HFFc6 (cell line): Measurements from ENCODE around the gene ELMO1. TPM values are rescaled to one million over a fixed set of nuclear protein-coding genes. Genes with fewer than 3 reads are reported as not detected.

ENCODE experiments used
- DNase-seq: peaks from one replicate; pipeline ENCODE4 v3.0.0-alpha.2; 2018
- H3K27ac Mint-ChIP-seq: 2 replicates; pipeline ENCODE4 v1.8.0; 2020; ENCODE audit warnings: mild to moderate bottlenecking, mixed read lengths
- H3K27me3 Mint-ChIP-seq: 2 replicates; pipeline ENCODE4 v1.8.0; 2021; ENCODE audit warnings: mild to moderate bottlenecking, moderate library complexity, mixed read lengths; ENCODE audit not compliant: insufficient read depth
- H3K36me3 Mint-ChIP-seq: 2 replicates; pipeline ENCODE4 v1.8.0; 2021; ENCODE audit warnings: low read depth, mixed read lengths
- H3K4me1 Mint-ChIP-seq: 2 replicates; pipeline ENCODE4 v1.8.0; 2020; ENCODE audit warnings: low read depth, mixed read lengths
- H3K4me3 Mint-ChIP-seq: 2 replicates; pipeline ENCODE4 v1.8.0; 2020; ENCODE audit warnings: mild to moderate bottlenecking, moderate library complexity, mixed read lengths
- H3K9me3 Mint-ChIP-seq: 2 replicates; pipeline ENCODE4 v1.8.0; 2020; ENCODE audit warnings: mild to moderate bottlenecking, mixed read lengths
- total RNA-seq, 6 experiments: library from RNA; stranded (reverse); fragmentation: NEBNext Ultra II Directional; extraction: Animal tissue kit (Norgen Biotek cat#: 25700); gene quantifications; 2 replicates in 1 of 6; 3 replicates in 5 of 6; pipeline ENCODE4 v1.2.3, GENCODE V29; 2021
- TF ChIP-seq, protein P1 (sequence below): fragments of 200-600 bp; sonication (generic); IDR thresholded peaks from 2 replicates; pipeline ENCODE4 v1.5.0; 2021; ENCODE audit warnings: antibody characterized with exemption, mild to moderate bottlenecking

The ELMO1 gene
- total RNA-seq, 6 experiments from 2014 or later: not detected

DNA sequence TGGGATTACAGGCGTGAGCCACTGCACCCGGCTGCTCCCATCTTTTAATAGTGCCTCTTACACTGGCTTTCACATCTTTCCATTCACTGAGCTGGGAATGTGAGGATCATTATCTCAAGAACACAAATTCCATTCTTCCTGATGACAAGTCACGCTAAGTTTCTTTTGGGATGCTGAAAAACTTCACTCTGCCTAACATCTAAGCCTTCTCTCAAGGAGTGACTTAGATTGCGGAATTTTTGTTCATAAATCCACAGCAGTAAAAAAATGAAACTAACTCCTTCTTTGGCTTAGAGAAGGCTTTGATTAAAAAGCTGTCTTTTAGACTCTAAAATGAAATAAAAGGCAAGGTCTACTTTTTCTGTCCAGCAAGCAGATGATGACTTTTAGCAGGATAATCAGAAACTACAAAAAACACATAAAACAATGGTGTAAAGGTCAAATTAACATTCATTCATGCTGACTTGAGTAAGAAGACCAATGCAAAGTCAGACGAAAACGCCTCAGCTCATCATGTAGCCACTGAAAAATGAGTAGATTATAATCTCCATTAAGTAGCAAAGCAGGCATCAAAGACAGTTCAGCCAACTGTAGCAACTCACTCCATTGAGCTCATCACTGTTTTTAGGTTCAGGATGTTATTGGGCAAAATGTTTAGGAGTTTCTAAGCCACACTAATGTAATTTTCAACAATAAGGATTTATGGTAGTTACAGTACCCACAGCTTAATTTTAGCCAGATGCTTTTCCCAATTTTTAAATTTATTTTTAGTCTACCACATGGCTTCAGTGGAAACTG is 178.8 kb downstream of the ELMO1 start:
- no peak overlapping the region for H3K4me3 Mint-ChIP-seq
- no peaks in the 10 kb centered on the region for H3K4me1 Mint-ChIP-seq
- TF ChIP-seq, protein P1, sequence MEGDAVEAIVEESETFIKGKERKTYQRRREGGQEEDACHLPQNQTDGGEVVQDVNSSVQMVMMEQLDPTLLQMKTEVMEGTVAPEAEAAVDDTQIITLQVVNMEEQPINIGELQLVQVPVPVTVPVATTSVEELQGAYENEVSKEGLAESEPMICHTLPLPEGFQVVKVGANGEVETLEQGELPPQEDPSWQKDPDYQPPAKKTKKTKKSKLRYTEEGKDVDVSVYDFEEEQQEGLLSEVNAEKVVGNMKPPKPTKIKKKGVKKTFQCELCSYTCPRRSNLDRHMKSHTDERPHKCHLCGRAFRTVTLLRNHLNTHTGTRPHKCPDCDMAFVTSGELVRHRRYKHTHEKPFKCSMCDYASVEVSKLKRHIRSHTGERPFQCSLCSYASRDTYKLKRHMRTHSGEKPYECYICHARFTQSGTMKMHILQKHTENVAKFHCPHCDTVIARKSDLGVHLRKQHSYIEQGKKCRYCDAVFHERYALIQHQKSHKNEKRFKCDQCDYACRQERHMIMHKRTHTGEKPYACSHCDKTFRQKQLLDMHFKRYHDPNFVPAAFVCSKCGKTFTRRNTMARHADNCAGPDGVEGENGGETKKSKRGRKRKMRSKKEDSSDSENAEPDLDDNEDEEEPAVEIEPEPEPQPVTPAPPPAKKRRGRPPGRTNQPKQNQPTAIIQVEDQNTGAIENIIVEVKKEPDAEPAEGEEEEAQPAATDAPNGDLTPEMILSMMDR: no peak
- no peak for DNase-seq
- no peaks in the 10 kb centered on the region for H3K27me3 Mint-ChIP-seq
- H3K27ac Mint-ChIP-seq: no peak overlapping the region
- H3K9me3 Mint-ChIP-seq: peaks cover 44% of the 10 kb centered on the region
- H3K36me3 Mint-ChIP-seq: peaks cover 10% of the 10 kb centered on the region; the same call in 1 of the 2 replicates

DNA sequence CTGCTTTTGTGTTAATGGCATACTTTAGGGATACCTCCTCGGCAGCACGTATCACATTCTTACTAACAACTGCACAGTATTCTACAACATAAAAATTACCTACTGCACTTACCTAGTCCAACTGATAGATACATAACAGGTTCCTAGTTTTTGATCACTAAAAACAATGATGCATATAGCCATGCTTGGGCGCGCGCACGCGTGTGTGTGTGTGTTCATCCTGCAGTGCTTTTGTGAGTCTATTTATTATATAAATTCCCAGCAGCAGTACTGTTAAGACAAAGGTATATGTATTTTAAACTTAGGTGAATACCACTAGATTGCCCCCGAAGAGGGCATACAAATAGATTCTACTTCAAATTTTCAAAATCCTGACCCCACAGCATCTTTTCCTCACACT is 181.4 kb downstream of the ELMO1 start:
- Mint-ChIP-seq H3K4me1 (no peaks in the 10 kb centered on the region), H3K27me3 (no peaks in the 10 kb centered on the region), H3K36me3 (peaks cover 10% of the 10 kb centered on the region; the same call in 1 of the 2 replicates), H3K4me3 (no peak overlapping the region), H3K9me3 (peaks cover 39% of the 10 kb centered on the region), H3K27ac (no peak overlapping the region)
- DNase-seq: no peak
- TF ChIP-seq, protein P1: no peak

DNA sequence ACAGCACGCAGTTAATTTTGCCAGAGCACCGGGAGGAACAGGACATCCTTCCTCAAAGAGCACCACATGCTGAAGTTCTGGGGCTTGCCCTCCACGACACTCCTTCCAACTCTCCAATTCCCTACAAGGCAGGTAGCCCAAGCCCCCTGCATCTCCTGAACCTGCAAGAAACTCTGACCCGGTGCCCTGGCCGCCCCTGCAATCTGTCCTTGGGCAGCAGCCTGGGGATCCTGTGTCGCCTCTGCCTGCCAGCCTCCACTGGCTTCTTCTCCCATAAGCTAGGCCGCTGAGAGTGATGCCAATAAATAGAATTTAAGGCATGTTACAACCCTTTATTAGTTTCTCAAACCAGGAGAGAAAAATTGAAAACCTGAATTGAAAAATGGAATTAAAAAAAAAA is 182.8 kb downstream of the ELMO1 start:
- peaks cover 39% of the 10 kb centered on the region for H3K9me3 Mint-ChIP-seq
- peaks cover 10% of the 10 kb centered on the region; the same call in 1 of the 2 replicates for H3K36me3 Mint-ChIP-seq
- no peaks in the 10 kb centered on the region for H3K4me1 Mint-ChIP-seq
- TF ChIP-seq, protein P1: no peak
- no peaks in the 10 kb centered on the region for H3K27me3 Mint-ChIP-seq
- H3K27ac Mint-ChIP-seq: no peak overlapping the region
- no peak overlapping the region for H3K4me3 Mint-ChIP-seq
- DNase-seq: no peak

DNA sequence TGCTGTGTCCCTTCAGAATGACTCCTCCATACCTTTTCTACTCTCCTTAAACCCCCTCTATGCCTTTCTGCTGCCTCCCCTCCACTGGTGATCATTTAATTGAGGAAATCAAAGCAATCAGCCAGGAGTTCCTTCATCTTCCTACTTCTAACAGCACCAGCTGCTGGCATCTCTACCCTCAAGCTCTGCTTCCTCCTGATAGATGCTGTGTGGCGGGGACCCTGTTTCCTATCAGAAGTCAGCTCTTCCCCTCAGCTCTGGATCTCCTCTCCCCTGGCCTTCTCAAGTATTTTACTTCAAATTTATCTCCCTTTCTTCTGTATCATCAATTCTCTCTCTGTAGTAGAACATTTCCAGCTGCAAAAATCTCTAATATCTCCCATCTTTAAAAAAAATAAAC is 183.7 kb downstream of the ELMO1 start:
- Mint-ChIP-seq H3K27ac (no peak overlapping the region), H3K4me3 (no peak overlapping the region), H3K36me3 (peaks cover 10% of the 10 kb centered on the region; the same call in 1 of the 2 replicates), H3K27me3 (no peaks in the 10 kb centered on the region), H3K9me3 (peaks cover 39% of the 10 kb centered on the region), H3K4me1 (no peaks in the 10 kb centered on the region)
- TF ChIP-seq, protein P1: no peak
- no peak for DNase-seq

DNA sequence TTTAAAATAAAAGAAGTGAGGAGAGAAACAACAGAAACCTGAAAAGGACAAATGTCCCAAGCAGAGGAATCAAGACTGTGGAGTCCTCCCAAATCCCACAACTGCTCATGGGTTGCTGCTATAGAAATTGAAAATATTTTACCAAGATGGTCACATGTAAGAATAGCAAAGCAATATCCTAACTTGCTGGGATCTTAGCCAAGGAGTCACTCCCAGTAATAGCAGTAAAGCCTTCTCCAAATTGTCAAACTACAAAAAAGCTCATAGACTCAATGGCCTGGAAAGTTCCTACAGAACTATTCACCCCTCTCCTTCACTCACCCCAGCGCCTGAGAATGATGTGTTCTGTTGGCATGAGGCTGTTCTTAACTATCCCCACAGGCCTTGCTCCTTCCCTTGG is 186.5 kb downstream of the ELMO1 start:
- Mint-ChIP-seq H3K27ac (no peak overlapping the region), H3K36me3 (peaks cover 10% of the 10 kb centered on the region; the same call in 1 of the 2 replicates), H3K9me3 (peaks cover 46% of the 10 kb centered on the region), H3K27me3 (no peaks in the 10 kb centered on the region), H3K4me3 (no peak overlapping the region), H3K4me1 (no peaks in the 10 kb centered on the region)
- DNase-seq: no peak
- TF ChIP-seq, protein P1: no peak
